Activated CD4-positive, alpha-beta T cell treated with anti-CD3 and anti-CD28 coated beads for 36 hours (primary cell): Measurements from ENCODE around the gene RASA3. TPM values are rescaled to one million over a fixed set of nuclear protein-coding genes. Genes with fewer than 3 reads are reported as not detected.

ENCODE experiments used
- ATAC-seq: fragments of 200-7000 bp; cut with Tn5 transposase; one replicate; pipeline ENCODE4 v1.10.0; 2021; ENCODE audit warnings: mild to moderate bottlenecking, moderate library complexity
- CTCF ChIA-PET: fragments of 350-600 bp; sonication (Branson Sonifier 250); formaldehyde crosslinking; loops from one replicate; lab custom pipeline; 2021; ENCODE audit warnings: antibody characterized with exemption; lab: Charles Lee
- POLR2A ChIA-PET: fragments of 350-600 bp; sonication (Branson Sonifier 250); formaldehyde crosslinking; loops from one replicate; lab custom pipeline; 2021; ENCODE audit warnings: antibody characterized with exemption, inconsistent platforms; lab: Charles Lee
- DNase-seq: peaks from one replicate; pipeline ENCODE4 v3.0.0-alpha.2; 2020
- H3K27ac Mint-ChIP-seq: one replicate; pipeline ENCODE4 v1.8.0; 2021; ENCODE audit warnings: mixed read lengths
- H3K27me3 Mint-ChIP-seq: one replicate; pipeline ENCODE4 v1.8.0; 2021; ENCODE audit warnings: mixed read lengths
- H3K36me3 Mint-ChIP-seq: one replicate; pipeline ENCODE4 v1.8.0; 2021; ENCODE audit warnings: low read depth, mixed read lengths
- H3K4me1 Mint-ChIP-seq: one replicate; pipeline ENCODE4 v1.8.0; 2021; ENCODE audit warnings: mixed read lengths
- H3K4me3 Mint-ChIP-seq: one replicate; pipeline ENCODE4 v1.8.0; 2021; ENCODE audit warnings: mild to moderate bottlenecking, moderate library complexity, mixed read lengths
- H3K9me3 Mint-ChIP-seq: one replicate; pipeline ENCODE4 v1.8.0; 2021; ENCODE audit warnings: low read depth, mixed read lengths
- intact Hi-C, 2 experiments: fragments of 100-400 bp; cut with DNase I in 1 of 2; cut with micrococcal nuclease in 1 of 2; formaldehyde crosslinking; loops; one replicate each; pipeline versions ENCODE4 v1.14.2 to v1.15.1; 2022 to 2024; cut with DNase I, micrococcal nuclease
- total RNA-seq, 2 experiments: library from RNA; stranded (reverse); gene quantifications; one replicate each; pipeline ENCODE4 v1.2.3, GENCODE V29; 2021

The RASA3 gene
- total RNA-seq, 2 experiments from 2014 or later, result 33.0 to 34.7 TPM

DNA sequence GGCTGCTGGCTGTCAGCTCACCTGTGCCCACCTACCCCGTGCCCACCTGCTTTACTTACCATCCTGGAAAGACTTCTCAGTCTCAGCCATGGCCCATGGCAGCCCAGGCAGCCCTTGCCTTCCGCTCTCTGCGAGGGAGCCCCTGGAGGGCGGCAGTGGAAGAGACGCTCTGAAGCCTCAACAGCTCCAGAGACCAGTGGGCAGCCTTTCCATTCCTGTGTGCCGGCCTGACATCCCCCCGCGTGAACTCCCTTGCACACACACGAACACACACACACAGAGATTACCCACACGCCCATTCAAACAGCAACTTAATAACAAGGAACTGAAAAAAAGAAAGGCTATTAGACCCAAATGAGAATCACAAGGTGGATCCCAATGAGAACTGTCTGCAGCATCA is 14.2 kb upstream of the RASA3 start:
- H3K27me3 Mint-ChIP-seq, result no peaks in the 10 kb centered on the region
- ChIA-PET POLR2A (no interaction called here), CTCF (interaction anchor here (0.6 to 1.4 kb wide), 4 partner anchors 11 to 559 kb away, joined by 3 to 5 read pairs (median 4); no protein-coding TSS in a partner anchor)
- intact Hi-C loops, result loop anchor here in 1 of 2 experiments (5.0 kb wide), 1 partner anchor 34 kb away; no protein-coding TSS in a partner anchor
- no peak overlapping the region for H3K4me3 Mint-ChIP-seq
- peak overlapping the region; percentile 20 for H3K27ac Mint-ChIP-seq
- peaks cover 38% of the 10 kb centered on the region for H3K4me1 Mint-ChIP-seq
- H3K36me3 Mint-ChIP-seq, result no peaks in the 10 kb centered on the region
- ATAC-seq (no peak), DNase-seq (peak; percentile 52)
- no peaks in the 10 kb centered on the region for H3K9me3 Mint-ChIP-seq

DNA sequence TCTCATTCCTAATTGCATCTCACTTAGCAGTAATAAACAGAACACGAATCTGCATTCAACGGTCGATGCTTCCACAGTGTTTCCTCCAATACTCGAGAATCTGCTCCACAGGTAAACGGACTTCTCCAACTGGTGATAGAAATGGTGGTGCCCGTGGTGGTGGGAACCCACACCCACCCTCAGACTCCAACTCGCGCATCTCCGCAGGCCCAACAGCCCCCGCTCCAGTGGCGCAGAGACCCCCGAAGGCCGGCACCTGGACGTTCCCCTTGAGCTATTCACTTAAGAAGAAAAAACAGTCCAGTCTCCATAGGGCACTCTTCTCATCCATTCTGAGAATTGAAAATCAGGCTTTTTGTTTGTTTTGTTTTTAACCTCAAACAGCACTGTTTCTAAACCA is 13.8 kb upstream of the RASA3 start:
- intact Hi-C loops, result loop anchor here in 1 of 2 experiments (5.0 kb wide), 1 partner anchor 34 kb away; no protein-coding TSS in a partner anchor
- peaks cover 34% of the 10 kb centered on the region for H3K4me1 Mint-ChIP-seq
- DNase-seq, result peak; percentile 1
- H3K27me3 Mint-ChIP-seq, result no peaks in the 10 kb centered on the region
- H3K4me3 Mint-ChIP-seq, result no peak overlapping the region
- no peaks in the 10 kb centered on the region for H3K9me3 Mint-ChIP-seq
- H3K36me3 Mint-ChIP-seq, result no peaks in the 10 kb centered on the region
- no peak for ATAC-seq
- no peak overlapping the region for H3K27ac Mint-ChIP-seq
- ChIA-PET CTCF (interaction anchor here (0.5 to 1.4 kb wide), 5 partner anchors 15 to 559 kb away, joined by 3 to 5 read pairs (median 4); no protein-coding TSS in a partner anchor), POLR2A (no interaction called here)

DNA sequence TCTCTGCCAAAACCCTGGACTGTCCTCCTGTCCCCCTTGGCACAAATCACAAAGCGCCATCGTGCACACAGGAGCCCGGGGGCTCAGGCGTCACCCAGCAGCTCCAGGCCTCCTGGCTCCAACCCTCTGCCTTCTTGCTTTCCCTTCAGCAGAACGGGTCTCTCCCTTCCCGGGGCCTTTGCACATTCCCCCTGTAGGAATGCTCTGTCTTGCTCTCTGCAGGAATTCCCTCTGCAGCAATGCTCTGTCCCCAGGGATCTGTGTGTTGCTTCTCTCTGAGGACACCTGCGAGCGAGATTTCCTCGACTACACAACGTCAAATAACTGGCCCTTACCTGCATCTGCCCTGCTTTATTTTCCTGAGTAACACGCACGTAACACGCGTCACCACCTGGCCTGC is 13.3 kb upstream of the RASA3 start:
- POLR2A ChIA-PET, result interaction anchor here (1.1 kb wide), 1 partner anchor 16 kb away, joined by 4 read pairs; no protein-coding TSS in a partner anchor
- intact Hi-C loops, result loop anchor here in 1 of 2 experiments (5.0 kb wide), 1 partner anchor 33 kb away; no protein-coding TSS in a partner anchor

DNA sequence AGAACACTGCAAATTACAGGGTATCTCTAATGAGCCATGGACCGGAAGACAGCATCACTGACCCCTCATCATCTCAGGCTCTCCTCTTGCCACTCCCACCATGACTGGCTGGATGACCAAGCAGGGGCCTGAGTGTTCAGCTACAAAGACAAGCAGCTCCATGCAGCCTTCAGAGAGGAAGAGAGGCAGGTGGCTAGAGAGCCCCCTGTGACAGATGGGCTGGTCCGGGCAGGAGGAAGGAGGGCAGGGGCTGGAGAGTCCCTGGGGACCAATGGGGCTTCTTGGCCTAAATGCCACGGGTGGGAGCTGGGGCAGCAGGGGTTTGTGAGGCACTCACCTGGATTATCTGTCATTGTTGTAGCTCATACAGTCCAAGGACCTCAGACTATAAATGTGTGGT is 12.8 kb upstream of the RASA3 start:
- Mint-ChIP-seq H3K4me3 (no peak overlapping the region), H3K27ac (peak overlapping the region; percentile 11), H3K4me1 (peaks cover 25% of the 10 kb centered on the region), H3K9me3 (no peaks in the 10 kb centered on the region), H3K27me3 (no peaks in the 10 kb centered on the region), H3K36me3 (no peaks in the 10 kb centered on the region)
- intact Hi-C loops, result loop anchor here in 1 of 2 experiments (5.0 kb wide), 1 partner anchor 33 kb away; no protein-coding TSS in a partner anchor
- ChIA-PET CTCF (interaction anchor here (0.6 to 1.4 kb wide), 4 partner anchors 16 to 78 kb away, joined by 3 to 5 read pairs (median 4); no protein-coding TSS in a partner anchor), POLR2A (interaction anchor here (0.5 to 1.1 kb wide), 2 partner anchors 17 to 1616 kb away, joined by 4 read pairs; no protein-coding TSS in a partner anchor)
- ATAC-seq, result no peak
- peak; percentile 6 for DNase-seq

More for the DNA sequence above, 13.3 kb upstream of the RASA3 start:
- ATAC-seq (no peak), DNase-seq (peak; percentile 5)
- Mint-ChIP-seq H3K4me3 (no peak overlapping the region), H3K4me1 (peaks cover 29% of the 10 kb centered on the region), H3K36me3 (no peaks in the 10 kb centered on the region), H3K9me3 (no peaks in the 10 kb centered on the region), H3K27ac (no peak overlapping the region), H3K27me3 (no peaks in the 10 kb centered on the region)
- CTCF ChIA-PET, result interaction anchor here (0.5 to 1.4 kb wide), 5 partner anchors 15 to 84 kb away, joined by 3 to 5 read pairs (median 4); no protein-coding TSS in a partner anchor

DNA sequence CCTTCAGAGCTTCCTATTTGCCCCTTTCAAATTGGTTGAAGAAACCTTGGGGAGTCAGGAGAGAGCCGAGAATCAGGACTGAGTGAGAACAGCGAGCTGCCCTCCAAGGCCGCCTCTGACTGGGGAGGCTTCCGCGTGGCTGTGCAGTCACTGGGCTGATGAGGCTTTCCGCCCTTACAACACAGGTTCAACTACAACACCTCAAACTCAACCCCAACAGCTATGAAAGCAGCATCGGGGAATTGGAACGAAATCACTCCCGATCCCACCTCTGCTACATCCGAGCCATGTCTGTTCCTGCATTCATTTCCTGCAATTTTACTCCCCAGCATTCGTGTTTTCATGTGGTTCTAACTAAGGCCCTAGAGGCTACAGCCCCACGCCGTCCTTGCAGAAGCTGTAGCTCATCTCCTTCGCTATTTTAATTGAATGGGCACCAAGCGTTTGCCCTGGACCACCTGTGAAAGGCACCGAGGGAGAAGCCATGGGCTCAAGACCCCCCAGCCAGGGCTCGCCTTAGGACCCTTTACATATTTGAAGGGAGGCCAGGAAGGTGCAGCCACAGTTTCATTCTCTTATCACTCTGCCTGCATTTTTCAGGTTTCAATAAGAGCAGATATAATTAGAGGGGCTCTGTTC is 12.3 kb upstream of the RASA3 start:
- CTCF ChIA-PET, result interaction anchor here (0.6 to 1.4 kb wide), 8 partner anchors 9 to 956 kb away, joined by 3 to 5 read pairs (median 4); no protein-coding TSS in a partner anchor

DNA sequence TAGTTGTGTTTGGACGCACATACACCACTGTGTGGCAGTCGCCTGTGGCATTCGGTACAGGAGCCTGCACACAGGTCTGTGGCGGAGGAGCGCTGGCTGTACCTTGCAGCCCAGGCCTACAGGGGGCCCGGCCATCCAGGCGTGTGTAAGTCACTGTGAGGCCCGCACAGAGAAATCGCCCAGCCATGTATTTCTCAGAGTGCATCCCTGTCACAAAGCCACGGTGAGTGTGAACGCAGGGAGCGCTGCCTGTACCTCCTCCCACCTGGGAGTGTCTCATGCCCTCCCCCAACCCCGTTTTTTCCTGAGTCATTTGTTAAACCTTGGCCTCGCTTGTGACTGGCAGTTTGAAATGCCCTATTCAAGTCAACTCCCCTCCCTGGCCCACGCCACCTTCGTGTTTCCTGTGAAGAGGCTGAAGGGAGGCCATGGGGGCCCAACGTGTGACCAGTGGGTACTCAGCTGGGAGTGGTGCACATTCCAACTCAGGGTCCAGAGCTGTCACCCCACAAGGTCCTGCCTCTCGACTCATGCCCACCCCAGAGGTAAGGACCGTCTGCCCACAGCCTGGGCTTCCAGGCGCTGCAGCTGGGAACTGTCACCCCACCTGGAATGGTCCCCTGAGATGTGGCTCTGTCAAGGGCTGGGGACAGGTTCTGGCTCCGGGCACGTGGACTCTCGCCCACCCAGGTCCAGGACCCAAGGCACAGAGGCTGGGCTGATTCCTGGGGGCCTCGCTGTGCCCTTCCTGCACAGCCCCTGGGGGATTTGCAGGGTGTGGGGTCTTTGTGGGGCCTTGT is 11.6 kb upstream of the RASA3 start:
- Mint-ChIP-seq H3K27ac (peak overlapping the region; percentile 39), H3K4me3 (no peak overlapping the region), H3K4me1 (peaks cover 12% of the 10 kb centered on the region), H3K36me3 (no peaks in the 10 kb centered on the region), H3K27me3 (no peaks in the 10 kb centered on the region), H3K9me3 (no peaks in the 10 kb centered on the region)
- peak; percentile 76 for DNase-seq
- POLR2A ChIA-PET, result no interaction called here
- peak; percentile 47 for ATAC-seq
- CTCF ChIA-PET, result interaction anchor here (0.6 to 1.2 kb wide), 10 partner anchors 8 to 955 kb away, joined by 3 to 4 read pairs (median 3); no protein-coding TSS in a partner anchor
- intact Hi-C loops, result loop anchor here (2.0 kb wide), 1 partner anchor 83 kb away; no protein-coding TSS in a partner anchor

More for the DNA sequence above, 12.3 kb upstream of the RASA3 start:
- DNase-seq (peak; percentile 25), ATAC-seq (no peak)
- Mint-ChIP-seq H3K27me3 (no peaks in the 10 kb centered on the region), H3K9me3 (no peaks in the 10 kb centered on the region), H3K4me3 (no peak overlapping the region), H3K4me1 (peaks cover 19% of the 10 kb centered on the region), H3K36me3 (no peaks in the 10 kb centered on the region), H3K27ac (peak overlapping the region; percentile 39)
- POLR2A ChIA-PET, result interaction anchor here (0.5 to 1.1 kb wide), 2 partner anchors 17 to 1616 kb away, joined by 4 read pairs; no protein-coding TSS in a partner anchor
- intact Hi-C loops, result loop anchor here in 1 of 2 experiments (5.0 kb wide), 1 partner anchor 32 kb away; no protein-coding TSS in a partner anchor

DNA sequence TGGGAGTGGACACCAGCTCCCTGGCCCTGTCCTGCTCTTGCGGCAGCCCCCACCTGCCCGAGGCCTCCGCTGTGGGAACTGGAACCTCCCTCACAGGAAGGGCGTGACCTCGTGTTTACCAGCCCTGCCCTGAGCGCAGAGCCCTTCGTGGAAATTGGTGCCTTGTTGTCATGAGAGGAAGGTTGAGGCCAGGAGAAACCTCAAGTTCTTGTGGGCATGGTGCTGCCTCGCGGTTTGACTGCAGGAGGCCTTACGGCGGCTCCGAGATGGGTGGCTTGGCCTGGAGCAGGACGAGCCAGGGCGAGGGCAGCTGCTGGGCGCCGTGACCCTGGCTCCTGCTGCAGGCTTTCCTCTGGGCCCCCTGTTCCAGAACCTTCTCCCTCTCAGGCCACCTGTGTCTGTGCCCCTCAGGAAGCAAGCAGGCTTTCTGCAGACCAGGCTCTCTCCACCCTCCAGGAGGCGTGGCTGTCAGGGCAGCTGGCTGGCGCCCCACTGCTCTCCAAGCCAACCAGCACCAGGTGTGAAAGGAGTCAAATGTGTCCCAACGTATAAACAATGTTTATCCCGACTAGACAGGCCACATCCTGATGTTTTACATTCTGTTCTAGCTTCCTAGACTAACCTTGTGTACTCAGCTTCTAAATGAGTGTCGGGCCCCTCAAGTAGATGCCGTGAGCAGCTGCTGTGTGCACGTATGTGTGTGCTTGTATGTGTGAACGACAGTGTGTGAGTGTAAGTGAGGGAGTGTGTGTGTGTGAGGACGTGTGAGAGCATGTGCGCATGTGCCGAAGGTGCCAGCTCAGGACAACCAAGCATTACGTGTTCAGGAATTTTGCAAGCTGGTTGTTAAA is 10.4 kb upstream of the RASA3 start:
- Mint-ChIP-seq H3K27ac (no peak overlapping the region), H3K9me3 (peaks cover under 1% of the 10 kb centered on the region), H3K4me1 (peaks cover 1% of the 10 kb centered on the region), H3K4me3 (no peak overlapping the region), H3K27me3 (no peaks in the 10 kb centered on the region), H3K36me3 (no peaks in the 10 kb centered on the region)
- peak; percentile 73 for DNase-seq
- POLR2A ChIA-PET, result interaction anchor here (0.5 kb wide), 1 partner anchor 52 kb away, joined by 3 read pairs; no protein-coding TSS in a partner anchor
- intact Hi-C loops, result loop anchor here (2.0 kb wide), 1 partner anchor 84 kb away; no protein-coding TSS in a partner anchor
- peak; percentile 36 for ATAC-seq
- CTCF ChIA-PET, result interaction anchor here (0.8 to 1.2 kb wide), 6 partner anchors 8 to 80 kb away, joined by 3 to 4 read pairs (median 3); no protein-coding TSS in a partner anchor

DNA sequence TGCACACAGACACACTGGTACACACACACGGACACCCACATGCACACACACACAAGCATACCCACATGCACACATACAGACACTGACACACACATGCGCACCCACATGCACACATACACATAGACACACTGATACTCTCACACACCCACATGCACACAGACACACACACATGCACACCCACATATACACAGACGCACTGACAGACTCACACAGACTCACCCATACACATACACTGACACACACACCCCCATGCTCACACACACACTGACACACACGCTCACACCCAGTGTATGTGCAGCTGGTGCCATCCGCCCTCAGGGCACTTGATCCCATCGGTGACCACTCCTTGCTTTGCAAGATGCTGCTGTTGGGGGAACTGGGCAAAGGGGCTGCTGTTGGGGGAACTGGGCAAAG is 9.7 kb upstream of the RASA3 start:
- no peak for ATAC-seq
- DNase-seq, result peak; percentile 24
- no peak overlapping the region for H3K4me3 Mint-ChIP-seq
- no peaks in the 10 kb centered on the region for H3K4me1 Mint-ChIP-seq
- H3K36me3 Mint-ChIP-seq, result no peaks in the 10 kb centered on the region
- no peak overlapping the region for H3K27ac Mint-ChIP-seq
- ChIA-PET POLR2A (no interaction called here), CTCF (interaction anchor here (0.9 to 1.1 kb wide), 2 partner anchors 9 to 20 kb away, joined by 3 to 4 read pairs; no protein-coding TSS in a partner anchor)
- no peaks in the 10 kb centered on the region for H3K27me3 Mint-ChIP-seq
- peaks cover 2% of the 10 kb centered on the region for H3K9me3 Mint-ChIP-seq
- intact Hi-C loops, result loop anchor here (2.0 kb wide), 1 partner anchor 85 kb away; no protein-coding TSS in a partner anchor

DNA sequence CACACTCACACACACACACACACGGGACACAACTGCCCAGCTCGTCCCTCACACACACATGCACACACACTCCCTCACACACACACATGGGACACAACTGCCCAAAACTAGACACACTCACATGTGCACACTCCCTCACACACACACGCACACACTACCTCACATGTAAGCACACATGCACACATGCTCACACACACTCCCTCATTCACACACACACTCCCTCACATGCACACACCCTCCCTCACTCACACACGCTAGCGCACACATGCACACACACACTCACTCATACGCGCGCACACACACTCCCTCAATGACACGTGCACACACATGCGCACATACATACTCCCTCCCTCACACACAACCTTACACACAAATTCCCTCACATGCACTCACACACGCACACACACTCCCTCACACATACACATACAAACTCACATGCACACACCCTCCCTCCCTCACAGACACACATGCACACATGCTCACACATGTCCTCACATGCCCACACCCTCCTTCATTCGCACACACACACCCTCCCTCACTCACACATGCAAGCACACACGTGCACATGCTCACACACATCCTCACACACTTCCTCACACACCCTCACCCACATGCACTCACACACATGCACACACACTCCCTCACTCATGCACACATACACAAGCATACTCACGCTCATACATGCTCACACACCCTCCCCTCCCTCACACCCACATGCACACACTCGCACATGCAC is 9.0 kb upstream of the RASA3 start:
- Mint-ChIP-seq H3K27ac (no peak overlapping the region), H3K27me3 (no peaks in the 10 kb centered on the region), H3K4me3 (no peak overlapping the region), H3K36me3 (no peaks in the 10 kb centered on the region), H3K9me3 (peaks cover 2% of the 10 kb centered on the region), H3K4me1 (no peaks in the 10 kb centered on the region)
- POLR2A ChIA-PET, result interaction anchor here (1.5 kb wide), 1 partner anchor 11 kb away, joined by 5 read pairs; no protein-coding TSS in a partner anchor
- DNase-seq (no peak), ATAC-seq (no peak)
- intact Hi-C loops, result no loop called here
- CTCF ChIA-PET, result interaction anchor here (0.7 kb wide), 1 partner anchor 30 kb away, joined by 4 read pairs; no protein-coding TSS in a partner anchor
